DOHH2 (cell line): ENCODE data around the gene PRRC2B.

Experiments
- EZH2phosphoT487 ChIP-seq: fragments of 200-600 bp; sonication (generic); IDR thresholded peaks from 2 replicates; pipeline ENCODE4 v1.6.1; 2017; ENCODE audit warnings: borderline replicate concordance, mild to moderate bottlenecking, antibody characterized with exemption, low read length, moderate library complexity, mixed read lengths
- TF ChIP-seq, protein P1 (sequence below): fragments of 200-600 bp; sonication (generic); IDR thresholded peaks from one replicate; pipeline ENCODE4 v1.5.1; 2014; ENCODE audit warnings: antibody characterized with exemption, mild to moderate bottlenecking, low read depth, low read length; ENCODE audit not compliant: poor library complexity, severe bottlenecking

DNA sequence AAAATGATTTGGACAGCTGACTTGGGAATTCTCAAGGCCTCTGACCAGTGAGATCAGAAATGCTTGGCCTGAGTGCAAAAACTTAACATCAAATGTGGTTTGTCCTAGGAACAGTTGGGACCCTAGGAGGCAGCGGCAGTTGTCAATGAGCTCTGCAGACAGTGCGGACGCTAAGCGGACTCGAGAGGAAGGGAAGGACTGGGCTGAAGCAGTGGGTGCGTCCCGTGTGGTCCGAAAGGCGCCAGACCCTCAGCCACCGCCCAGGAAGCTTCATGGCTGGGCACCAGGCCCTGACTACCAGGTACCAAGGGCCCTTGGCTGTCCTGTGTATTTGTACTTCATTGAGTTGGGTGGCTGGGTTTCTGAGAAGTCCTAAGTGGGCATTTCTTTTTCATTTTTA, 65.2 kb downstream of the PRRC2B start:
- TF ChIP-seq, protein P1, sequence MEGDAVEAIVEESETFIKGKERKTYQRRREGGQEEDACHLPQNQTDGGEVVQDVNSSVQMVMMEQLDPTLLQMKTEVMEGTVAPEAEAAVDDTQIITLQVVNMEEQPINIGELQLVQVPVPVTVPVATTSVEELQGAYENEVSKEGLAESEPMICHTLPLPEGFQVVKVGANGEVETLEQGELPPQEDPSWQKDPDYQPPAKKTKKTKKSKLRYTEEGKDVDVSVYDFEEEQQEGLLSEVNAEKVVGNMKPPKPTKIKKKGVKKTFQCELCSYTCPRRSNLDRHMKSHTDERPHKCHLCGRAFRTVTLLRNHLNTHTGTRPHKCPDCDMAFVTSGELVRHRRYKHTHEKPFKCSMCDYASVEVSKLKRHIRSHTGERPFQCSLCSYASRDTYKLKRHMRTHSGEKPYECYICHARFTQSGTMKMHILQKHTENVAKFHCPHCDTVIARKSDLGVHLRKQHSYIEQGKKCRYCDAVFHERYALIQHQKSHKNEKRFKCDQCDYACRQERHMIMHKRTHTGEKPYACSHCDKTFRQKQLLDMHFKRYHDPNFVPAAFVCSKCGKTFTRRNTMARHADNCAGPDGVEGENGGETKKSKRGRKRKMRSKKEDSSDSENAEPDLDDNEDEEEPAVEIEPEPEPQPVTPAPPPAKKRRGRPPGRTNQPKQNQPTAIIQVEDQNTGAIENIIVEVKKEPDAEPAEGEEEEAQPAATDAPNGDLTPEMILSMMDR = no peak
- no peak for TF ChIP-seq EZH2phosphoT487
